ENCODE data around the gene SRSF2. TPM values are rescaled to one million over a fixed set of nuclear protein-coding genes. Genes with fewer than 3 reads are reported as not detected.
"Not testable (repeated sequence)": the region's sequence is repeated elsewhere in the genome, so short reads cannot be mapped to it uniquely, and the experiment has no call there.

Gene SRSF2
- polyA plus RNA-seq, 1 donor, result 182 TPM

DNA sequence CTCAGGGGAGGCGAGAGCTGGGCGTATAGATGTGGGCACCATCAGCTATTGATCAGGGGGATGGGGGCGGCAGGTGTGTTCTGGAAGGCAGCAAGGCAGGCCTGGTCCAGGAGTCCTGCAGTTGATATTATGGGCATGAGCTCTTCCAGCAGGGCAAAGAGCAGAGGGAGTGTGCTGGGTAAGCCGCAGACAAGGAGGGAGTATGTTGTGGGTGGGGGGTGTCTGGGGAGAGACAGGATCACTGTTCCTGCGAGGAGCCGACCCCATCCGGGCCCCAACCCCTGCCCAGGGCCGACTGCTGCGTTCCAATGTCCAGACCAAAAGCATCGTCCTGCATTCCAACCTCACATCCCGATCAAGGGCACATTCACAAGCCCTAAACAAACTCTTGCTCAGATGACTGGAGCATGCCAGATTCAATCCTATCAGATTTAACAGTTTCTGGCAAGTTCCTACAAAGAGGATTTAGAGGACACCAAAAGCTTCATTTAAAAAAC lies 35.6 kb downstream of the SRSF2 start:
- no peak for DNase-seq (ENCODE audit: low read depth)

DNA sequence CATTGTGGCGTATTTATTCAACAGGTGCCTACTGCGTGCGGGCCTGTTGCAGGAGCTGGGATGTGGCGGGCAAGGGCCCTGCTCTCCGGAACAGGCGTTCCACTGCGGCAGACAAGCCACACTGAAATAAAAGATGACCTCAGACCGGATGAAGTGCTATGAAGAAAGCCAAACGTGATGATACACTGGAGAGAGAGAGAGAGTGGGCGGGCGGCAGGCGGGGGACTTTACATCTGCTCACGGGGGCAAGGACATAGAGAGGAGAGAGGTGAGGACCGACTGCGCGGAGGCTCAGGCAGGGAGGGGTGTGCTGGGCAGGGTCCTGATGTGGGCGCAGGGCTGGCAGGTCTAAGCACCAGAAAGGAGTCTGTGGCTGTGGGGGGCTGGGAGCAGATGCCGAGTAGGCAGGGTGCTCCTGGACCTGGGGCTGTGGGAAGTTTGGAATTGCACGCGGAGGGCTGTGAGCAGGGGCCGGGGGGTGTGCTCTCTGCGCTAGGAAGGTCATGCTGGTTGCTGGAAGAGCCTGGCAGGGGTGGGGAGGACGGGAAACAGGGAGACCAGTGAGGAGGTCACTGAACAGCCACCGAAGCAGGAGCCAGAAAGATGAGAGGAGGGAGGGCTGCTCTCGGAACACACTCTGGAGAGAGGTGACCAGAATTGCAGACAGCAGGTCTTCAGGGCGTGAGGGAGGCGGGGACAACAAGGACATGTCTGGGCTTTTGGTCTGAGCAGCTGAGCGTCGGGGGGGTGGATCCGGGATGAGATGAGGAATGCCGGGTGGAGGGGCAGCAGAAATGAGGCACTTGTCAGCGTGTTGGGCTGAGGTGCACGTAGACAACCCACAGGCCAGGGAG lies 36.3 kb downstream of the SRSF2 start:
- no peak for DNase-seq (ENCODE audit: low read depth)

GRCh38 chr17:76700270-76700616 lies 36.9 kb downstream of the SRSF2 start:
- no peak for DNase-seq (ENCODE audit: low read depth)

DNA sequence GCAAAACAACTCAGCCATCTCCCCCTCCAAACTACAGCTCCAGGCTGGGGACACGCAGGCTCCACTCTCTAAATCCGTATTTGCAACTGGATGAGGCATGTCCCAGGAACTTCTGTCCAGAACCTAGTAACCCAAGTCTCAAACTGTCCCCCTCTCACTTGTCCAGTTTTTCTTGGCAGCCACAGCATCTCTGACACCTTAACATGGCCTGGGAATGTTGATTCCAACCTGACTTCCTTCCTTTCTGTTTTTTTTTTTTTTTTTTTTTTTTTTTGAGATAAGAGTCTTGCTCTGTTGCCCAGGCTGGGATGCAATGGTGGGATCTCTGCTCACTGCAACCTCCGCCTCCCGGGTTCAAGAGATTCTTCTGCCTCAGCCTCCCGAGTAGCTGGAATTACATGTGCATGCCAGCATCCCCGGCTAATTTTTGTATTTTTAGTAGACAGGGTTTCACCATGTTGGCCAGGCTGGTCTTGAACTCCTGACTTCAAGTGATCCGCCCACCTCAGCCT lies 38.6 kb downstream of the SRSF2 start:
- DNase-seq (ENCODE audit: low read depth), result not testable (repeated sequence)

DNA sequence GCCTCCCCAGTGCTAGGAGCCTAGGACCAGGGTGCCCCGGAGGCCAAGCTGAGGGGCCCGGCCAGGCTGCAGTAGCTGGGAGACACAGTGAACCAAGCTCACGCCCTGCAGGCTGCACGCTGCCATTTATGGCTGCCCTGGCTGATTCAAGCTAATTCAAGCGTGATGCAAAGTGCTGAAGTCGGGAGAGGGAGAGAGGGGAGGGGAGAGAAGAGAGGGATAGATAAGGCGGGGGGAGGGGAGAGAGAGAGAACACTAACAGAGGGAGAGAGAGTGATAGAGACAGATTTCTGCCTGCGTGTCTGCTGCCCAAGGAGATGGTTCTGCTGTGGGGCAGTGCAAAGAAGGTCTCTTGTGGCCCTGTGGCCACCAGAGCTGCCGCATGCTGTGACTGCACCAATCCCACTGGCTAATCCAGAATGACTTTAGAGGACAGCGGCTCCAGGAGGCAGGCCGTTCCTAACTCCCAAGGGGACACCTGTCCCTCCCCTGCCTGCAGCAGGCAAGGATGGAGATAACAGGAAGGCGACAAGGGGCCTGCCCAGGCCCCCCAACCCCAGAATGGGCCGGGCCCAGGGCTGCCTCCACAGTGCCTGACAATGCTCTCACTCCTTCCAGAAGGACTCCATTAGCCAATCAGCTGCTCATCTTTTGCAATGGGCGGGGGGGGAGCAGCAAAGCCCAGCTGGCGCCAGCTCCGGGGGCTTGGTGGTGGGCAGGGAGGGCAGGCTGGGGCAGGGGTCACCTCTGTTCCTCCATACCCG lies 39.2 kb downstream of the SRSF2 start:
- DNase-seq (ENCODE audit: low read depth), result no peak

DNA sequence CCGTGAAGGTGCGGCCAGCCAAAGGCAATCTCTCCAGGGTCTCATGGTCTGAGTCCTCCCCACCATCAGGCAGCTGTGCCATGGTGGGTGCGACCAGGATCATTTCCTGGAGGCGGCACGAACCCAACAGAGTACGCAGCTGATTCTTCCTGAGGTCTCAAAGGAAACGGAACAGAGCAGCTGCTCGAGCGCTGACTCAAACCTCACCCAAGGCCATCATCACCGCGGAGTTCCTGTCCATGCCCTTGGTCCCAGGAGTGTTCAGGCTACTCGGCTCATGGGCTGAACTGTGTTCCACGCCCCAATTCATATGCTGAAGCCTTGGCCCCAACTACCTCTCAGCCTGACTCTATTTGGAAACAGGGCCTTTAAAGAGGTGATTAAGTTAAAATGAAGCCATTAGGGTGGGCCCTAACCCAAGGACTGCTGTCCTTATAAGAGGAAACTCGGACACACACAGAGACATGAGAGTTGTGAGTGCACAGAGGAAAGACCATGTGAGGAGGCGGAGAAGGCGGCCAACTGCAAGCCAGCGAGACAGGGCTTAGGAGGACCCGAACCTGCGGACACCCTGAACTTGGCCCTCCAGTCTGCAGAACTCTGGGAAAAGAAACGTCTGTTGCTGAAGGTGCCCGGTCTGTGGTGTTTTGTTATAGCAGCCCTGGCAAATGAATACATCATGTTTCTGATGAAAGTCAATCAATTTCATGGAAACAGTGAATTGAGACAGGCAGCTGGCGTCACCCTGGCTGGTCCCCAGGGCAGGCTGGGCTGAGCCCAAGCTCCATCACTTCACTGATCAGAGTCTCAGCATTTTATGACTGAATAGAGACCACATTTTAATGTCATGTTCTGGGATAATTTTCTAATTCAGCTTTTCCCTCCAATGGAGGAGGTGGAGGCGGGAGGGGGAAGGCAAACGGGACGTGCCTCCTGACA lies 40.1 kb downstream of the SRSF2 start:
- no peak for DNase-seq (ENCODE audit: low read depth)

DNA sequence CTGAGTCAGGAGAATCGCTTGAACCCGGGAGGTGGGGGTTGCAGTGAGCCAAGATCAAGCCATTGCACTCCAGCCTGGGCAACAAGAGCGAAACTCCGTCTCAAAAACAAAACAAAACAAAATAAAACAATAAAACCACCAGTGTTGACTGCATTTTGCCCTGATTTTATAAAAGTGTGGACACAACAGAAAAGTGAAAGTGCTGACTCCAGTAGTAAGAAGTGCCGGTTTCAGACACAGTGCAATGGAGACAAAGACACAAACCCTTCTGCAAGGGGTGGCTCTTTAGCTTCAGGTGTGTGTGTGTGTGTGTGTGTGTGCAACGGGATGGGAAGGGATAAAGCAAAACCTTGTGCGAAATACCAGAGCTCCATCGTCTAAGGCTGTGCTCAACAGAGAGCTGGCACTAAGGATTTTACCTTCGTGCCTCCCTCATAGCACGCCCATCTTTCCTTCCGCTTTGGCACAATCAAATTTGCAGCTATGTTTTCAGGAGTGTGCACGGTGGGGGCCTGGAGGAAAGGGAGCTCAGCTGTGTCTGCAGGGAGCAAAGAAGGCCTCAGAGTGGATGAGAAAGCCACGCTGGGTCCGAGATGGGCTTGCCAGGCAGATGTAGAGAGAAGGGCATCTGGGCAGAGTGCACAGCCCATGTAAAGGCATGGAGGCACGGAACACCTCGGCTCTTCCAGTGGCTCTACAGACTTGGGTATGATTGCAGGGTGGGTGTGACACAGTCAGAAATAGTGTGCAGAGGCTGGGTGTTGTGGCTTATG lies 41.9 kb downstream of the SRSF2 start:
- no peak for DNase-seq (ENCODE audit: low read depth)

GRCh38 chr17:76691379-76692191 lies 45.5 kb downstream of the SRSF2 start:
- DNase-seq (ENCODE audit: low read depth), result no peak

DNA sequence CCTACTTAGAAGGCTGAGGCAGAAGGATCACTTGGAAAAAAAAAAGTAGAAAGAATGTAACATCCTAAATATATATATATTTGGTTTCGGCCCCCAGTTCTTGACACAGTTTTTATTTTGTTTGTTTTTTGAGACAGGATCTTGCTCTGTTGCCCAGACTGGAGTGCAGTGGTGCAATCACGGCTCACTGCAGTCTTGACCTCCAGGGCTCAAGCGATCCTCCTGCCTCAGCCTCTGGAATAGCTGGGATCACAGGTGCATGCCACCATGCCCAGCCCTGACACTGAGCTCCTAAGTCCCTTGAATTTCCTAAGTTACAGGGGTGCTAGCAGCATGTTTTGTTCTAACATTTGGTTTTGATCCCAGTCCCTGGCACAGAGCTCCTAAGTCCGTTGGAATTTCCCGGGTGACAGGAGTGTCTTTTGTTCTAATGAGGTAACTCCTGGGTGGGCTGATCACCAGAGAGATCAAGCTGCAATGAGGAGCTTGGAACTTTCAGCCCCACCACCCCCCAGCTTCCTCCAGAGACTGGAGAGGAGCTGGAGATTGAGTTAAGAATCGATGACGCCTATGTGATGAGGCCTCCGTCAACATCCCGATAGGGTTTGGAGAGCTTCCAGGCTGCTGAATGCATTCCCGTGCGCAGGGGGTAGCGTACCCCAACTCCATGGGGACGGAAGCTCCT lies 46.4 kb downstream of the SRSF2 start:
- DNase-seq (ENCODE audit: low read depth), result no peak

DNA sequence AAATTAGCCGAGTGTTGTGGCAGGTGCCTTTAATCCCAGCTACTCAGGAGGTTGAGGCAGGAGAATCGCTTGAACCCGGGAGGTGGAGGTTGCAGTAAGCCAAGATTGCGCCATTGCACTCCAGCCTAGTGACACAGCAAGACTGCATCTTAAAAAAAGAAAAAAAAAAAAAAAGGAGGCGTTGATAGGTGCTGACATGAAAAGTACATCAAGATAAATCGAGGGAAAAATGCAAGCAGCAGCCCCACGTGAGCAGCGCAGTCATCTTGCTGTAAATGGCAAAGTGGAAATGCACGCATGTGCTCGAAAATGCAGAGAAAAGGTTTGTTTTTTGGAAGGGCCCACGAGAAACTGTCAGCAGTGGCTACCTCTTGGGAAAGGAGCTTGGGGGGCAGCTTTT lies 47.3 kb downstream of the SRSF2 start:
- no peak for DNase-seq (ENCODE audit: low read depth)

DNA sequence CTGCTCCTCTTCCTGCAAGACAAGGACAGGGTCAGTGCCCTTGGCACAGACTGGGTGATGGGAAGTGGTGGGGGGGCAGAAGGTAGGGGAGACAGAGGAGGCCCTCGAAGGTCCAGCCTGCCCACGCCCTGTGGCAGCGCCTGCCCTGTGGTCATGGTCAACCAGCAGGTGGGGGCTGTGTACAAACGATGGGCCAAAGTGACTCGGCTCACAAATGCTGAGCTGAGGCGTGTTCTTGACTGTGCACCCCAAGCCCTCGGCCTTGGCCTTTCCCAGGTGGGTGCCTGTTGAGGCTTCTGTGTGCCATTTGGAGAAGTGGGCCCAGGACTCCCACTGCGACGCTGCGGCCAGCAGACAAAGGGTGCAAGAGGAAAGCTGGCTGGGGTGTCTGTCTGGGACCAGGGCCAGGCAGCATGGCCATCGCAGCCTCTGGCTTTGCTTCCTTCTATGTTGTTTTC lies 48.9 kb downstream of the SRSF2 start:
- no peak for DNase-seq (ENCODE audit: low read depth)

- DNase-seq (ENCODE audit: low read depth), result no peak
Observed at GRCh38 chr17:76687298-76688164, 49.6 kb downstream of the SRSF2 start.

- no peak for DNase-seq (ENCODE audit: low read depth)
Observed at GRCh38 chr17:76686538-76687297, 50.4 kb downstream of the SRSF2 start.

GRCh38 chr17:76685846-76686245 lies 51.3 kb downstream of the SRSF2 start:
- DNase-seq (ENCODE audit: low read depth), result no peak

GRCh38 chr17:76685366-76685765 lies 51.8 kb downstream of the SRSF2 start:
- no peak for DNase-seq (ENCODE audit: low read depth)

GRCh38 chr17:76684756-76685155 lies 52.4 kb downstream of the SRSF2 start:
- no peak for DNase-seq (ENCODE audit: low read depth)
